Measurements from ENCODE around the gene RNFT2. TPM values are rescaled to one million over a fixed set of nuclear protein-coding genes. Genes with fewer than 3 reads are reported as not detected.

The RNFT2 gene
- total RNA-seq, 4 donors from 2014 or later, result 0.26 to 0.38 TPM; not detected in 2

DNA sequence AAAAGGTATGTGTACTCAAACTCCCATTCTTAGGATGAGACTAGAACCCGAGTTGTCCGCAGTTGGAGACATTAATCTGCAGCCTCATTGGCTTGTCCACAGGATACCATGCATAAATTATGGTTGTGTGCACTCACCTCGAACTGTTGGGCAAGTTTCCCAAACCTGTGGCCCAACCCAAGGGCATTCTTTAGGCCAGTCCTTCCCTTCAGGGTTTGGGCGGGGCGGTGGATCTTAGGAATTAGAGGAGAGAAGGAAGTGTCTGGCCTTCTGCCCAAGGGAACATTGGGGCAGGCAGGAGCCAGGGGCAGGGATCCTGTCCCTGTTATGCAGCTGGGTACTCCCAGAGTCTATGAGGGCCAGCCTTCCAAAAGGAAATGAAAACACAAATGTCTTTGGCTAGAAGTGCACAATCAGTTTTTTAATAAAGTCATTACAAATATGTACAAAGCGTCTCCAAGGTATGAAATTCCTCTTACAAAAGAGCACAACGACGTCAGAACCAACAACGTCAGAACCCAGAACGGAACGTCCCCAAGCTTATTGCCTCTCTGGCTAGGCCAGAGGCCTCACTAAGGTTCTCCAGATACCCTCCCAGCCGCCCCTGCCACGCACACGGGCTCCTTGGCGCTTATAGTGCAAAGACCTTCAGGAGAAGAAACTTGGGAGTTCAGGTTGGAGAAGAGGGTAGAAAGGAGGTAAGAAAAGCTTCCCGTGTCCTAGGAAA, 117.8 kb downstream of the RNFT2 start:
- Histone ChIP-seq H3K36me3 (no peaks in the 10 kb centered on the region), H3K27ac (no peak overlapping the region), H3K4me1 (peaks cover 0 to 13% (median 0%) of the 10 kb centered on the region in 3 donors), H3K27me3 (peaks cover 0 to 73% (median 0%) of the 10 kb centered on the region in 4 donors), H3K4me3 (no peak overlapping the region), H3K9me3 (no peaks in the 10 kb centered on the region)
- intact Hi-C loops (cut with DNase I), result no loop called here
- TF ChIP-seq, protein P1, sequence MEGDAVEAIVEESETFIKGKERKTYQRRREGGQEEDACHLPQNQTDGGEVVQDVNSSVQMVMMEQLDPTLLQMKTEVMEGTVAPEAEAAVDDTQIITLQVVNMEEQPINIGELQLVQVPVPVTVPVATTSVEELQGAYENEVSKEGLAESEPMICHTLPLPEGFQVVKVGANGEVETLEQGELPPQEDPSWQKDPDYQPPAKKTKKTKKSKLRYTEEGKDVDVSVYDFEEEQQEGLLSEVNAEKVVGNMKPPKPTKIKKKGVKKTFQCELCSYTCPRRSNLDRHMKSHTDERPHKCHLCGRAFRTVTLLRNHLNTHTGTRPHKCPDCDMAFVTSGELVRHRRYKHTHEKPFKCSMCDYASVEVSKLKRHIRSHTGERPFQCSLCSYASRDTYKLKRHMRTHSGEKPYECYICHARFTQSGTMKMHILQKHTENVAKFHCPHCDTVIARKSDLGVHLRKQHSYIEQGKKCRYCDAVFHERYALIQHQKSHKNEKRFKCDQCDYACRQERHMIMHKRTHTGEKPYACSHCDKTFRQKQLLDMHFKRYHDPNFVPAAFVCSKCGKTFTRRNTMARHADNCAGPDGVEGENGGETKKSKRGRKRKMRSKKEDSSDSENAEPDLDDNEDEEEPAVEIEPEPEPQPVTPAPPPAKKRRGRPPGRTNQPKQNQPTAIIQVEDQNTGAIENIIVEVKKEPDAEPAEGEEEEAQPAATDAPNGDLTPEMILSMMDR (IDR thresholded peaks at IDR 0.05), result no peak
- TF ChIP-seq POLR2A (IDR thresholded peaks at IDR 0.05), result no peak
- no peak for DNase-seq
- WGBS, 2 donors, result 62 to 78% methylated on average over 15 to 16 of the region's 16 CpGs

DNA sequence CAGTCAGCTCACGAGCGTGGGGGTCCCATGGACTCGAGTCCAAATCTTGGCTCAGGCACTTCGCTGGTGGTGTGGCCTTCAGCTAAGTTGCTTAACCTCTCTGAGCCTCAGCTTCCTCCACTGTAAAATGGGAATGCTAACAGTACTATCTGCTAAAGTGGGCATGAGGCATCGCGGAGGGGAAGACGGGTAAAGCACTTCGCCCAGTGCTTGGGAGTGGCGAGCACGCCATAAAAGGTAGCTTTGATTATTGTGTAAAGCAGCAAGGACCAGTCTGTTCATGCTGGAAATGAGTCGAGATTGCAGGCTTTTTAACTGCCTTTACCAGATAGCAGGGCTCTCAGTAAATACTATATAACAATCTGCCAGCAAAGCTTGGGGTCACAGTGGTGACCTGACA, 118.6 kb downstream of the RNFT2 start:
- DNase-seq, result no peak
- no peaks in the 10 kb centered on the region for H3K36me3 ChIP-seq
- no peak for TF ChIP-seq POLR2A (IDR thresholded peaks at IDR 0.05)
- TF ChIP-seq, protein P1 (IDR thresholded peaks at IDR 0.05), result no peak
- H3K27me3 ChIP-seq, result peaks cover 0 to 76% (median 0%) of the 10 kb centered on the region in 4 donors
- no peak overlapping the region for H3K27ac ChIP-seq
- WGBS, 2 donors, result 81 to 87% methylated on average over 8 to 11 of the region's 11 CpGs
- H3K4me1 ChIP-seq, result peaks cover 0 to 13% (median 0%) of the 10 kb centered on the region in 3 donors
- no peak overlapping the region for H3K4me3 ChIP-seq
- no peaks in the 10 kb centered on the region for H3K9me3 ChIP-seq
- intact Hi-C loops (cut with DNase I), result no loop called here

DNA sequence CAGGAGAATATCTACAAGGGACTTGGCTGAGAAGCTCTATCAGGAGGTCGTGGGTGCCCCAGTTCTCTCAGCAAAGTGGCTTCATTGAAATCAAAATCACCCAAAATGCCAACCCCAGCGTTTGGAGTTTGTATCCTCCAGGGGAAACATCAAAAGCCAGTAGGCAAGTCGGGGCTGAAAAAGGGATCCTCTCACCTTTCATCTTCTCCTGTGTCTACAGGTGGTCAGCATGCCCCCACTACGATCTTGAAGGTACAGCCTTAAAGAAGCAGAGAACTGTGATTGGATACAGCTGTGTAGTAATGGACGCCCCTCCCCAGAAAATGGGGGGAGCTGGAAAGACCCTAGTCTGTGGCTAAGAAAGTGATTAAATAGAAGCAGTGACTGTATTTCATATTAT, 121.0 kb downstream of the RNFT2 start:
- TF ChIP-seq POLR2A (IDR thresholded peaks at IDR 0.05), result no peak
- TF ChIP-seq, protein P1 (IDR thresholded peaks at IDR 0.05), result no peak
- peaks cover 0 to 13% (median 0%) of the 10 kb centered on the region in 3 donors for H3K4me1 ChIP-seq
- no peak for DNase-seq
- no peak overlapping the region for H3K27ac ChIP-seq
- no peak overlapping the region for H3K4me3 ChIP-seq
- no peaks in the 10 kb centered on the region for H3K36me3 ChIP-seq
- peaks cover 0 to 72% (median 0%) of the 10 kb centered on the region in 4 donors for H3K27me3 ChIP-seq
- 34 to 38% methylated on average over 5 of the region's 5 CpGs for WGBS, 2 donors
- intact Hi-C loops (cut with DNase I), result no loop called here
- H3K9me3 ChIP-seq, result no peaks in the 10 kb centered on the region

DNA sequence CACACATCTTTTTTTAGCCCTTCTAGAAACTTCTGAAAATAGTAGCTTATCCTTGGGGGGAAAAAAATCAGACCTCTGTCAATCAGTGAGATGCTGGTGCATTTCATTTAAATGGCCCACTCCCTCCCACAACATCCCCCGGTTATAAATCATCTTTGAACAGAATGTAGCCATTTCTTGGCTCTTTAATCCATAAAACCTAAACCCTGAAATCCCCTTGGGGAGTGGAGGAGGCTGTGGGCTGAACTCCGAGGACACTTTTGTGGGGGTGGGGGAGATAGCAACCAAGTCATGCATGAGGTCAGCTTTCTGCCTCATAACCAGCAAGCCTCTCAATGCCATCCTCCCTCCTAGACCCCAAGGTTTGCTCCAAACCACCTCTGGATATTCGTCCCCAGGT, 122.1 kb downstream of the RNFT2 start:
- DNase-seq, result no peak
- Histone ChIP-seq H3K27ac (no peak overlapping the region), H3K9me3 (no peaks in the 10 kb centered on the region), H3K36me3 (no peaks in the 10 kb centered on the region), H3K4me3 (no peak overlapping the region), H3K4me1 (peaks cover 0 to 13% (median 0%) of the 10 kb centered on the region in 3 donors), H3K27me3 (peaks cover 0 to 71% (median 0%) of the 10 kb centered on the region in 4 donors)
- TF ChIP-seq, protein P1 (IDR thresholded peaks at IDR 0.05), result no peak
- no peak for TF ChIP-seq POLR2A (IDR thresholded peaks at IDR 0.05)
- intact Hi-C loops (cut with DNase I), result no loop called here
- 26 to 46% methylated on average over 3 of the region's 3 CpGs for WGBS, 2 donors

DNA sequence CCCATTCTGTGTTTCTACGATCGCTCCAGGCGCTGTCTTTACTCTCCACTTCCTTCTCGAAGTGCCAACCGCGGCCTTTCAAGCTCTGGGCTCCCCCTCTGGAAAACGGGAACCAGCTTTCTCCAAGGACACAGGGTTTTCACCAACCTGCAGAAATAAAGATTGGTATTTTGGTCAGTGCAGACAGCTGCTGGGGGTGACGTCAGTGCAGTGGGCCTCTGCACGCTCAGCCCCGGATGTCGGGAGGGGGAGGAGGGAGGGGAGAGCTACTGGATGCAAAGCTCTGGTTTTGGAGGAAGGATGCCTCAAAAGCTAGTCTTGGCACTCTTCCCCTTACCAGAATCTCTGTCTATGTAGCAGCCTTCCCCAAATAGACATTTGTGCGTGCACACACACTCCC, 123.2 kb downstream of the RNFT2 start:
- no peak overlapping the region for H3K4me3 ChIP-seq
- DNase-seq, result no peak
- H3K4me1 ChIP-seq, result peaks cover 0 to 6% (median 0%) of the 10 kb centered on the region in 3 donors
- H3K36me3 ChIP-seq, result no peaks in the 10 kb centered on the region
- 21 to 33% methylated on average over 9 to 12 of the region's 12 CpGs for WGBS, 2 donors
- peaks cover 0 to 66% (median 0%) of the 10 kb centered on the region in 4 donors for H3K27me3 ChIP-seq
- H3K27ac ChIP-seq, result no peak overlapping the region
- intact Hi-C loops (cut with DNase I), result no loop called here
- no peaks in the 10 kb centered on the region for H3K9me3 ChIP-seq
- TF ChIP-seq, protein P1 (IDR thresholded peaks at IDR 0.05), result no peak
- no peak for TF ChIP-seq POLR2A (IDR thresholded peaks at IDR 0.05)

Data from esophagus squamous epithelium (tissue), 5 donors.